SU-DHL-6 (cell line): ENCODE results near the gene DNASE1L1.

ENCODE experiments used
- H2AFZ ChIP-seq: fragments of 200-600 bp; sonication (generic); 2 replicates; pipeline ENCODE4 v1.6.1; 2014; ENCODE audit warnings: low read depth, mild to moderate bottlenecking, moderate library complexity, mixed read lengths, antibody characterized with exemption, low read length; ENCODE audit not compliant: severe bottlenecking
- H3F3A ChIP-seq: fragments of 200-600 bp; shearing (Covaris generic); 2 replicates; pipeline ENCODE4 v1.6.0; 2016; ENCODE audit warnings: antibody characterized with exemption, mild to moderate bottlenecking; ENCODE audit not compliant: insufficient read depth
- H3K27ac ChIP-seq: fragments of 200-600 bp; sonication (generic); 2 replicates; pipeline ENCODE4 v1.5.1; 2016; ENCODE audit warnings: low read depth, mild to moderate bottlenecking, low read length, moderate library complexity, mixed read lengths
- H3K27me3 ChIP-seq: fragments of 200-600 bp; sonication (generic), shearing (Covaris generic); 2 replicates; pipeline ENCODE4 v1.6.0; 2014; ENCODE audit warnings: mild to moderate bottlenecking, low read length
- H3K36me3 ChIP-seq: fragments of 200-600 bp; sonication (generic); 2 replicates; pipeline ENCODE4 v1.6.1; 2014; ENCODE audit warnings: mild to moderate bottlenecking, low read length, mixed read lengths
- H3K4me2 ChIP-seq: fragments of 300-600, 200-600 bp; shearing (Covaris generic), sonication (generic); 2 replicates; pipeline ENCODE4 v1.6.0; 2014; ENCODE audit warnings: low read length, low read depth, mild to moderate bottlenecking; ENCODE audit not compliant: poor library complexity, severe bottlenecking
- H3K4me3 ChIP-seq: fragments of 200-600 bp; sonication (generic); 2 replicates; pipeline ENCODE4 v1.5.1; 2014; ENCODE audit warnings: antibody characterized with exemption, low read length, mild to moderate bottlenecking, mixed read lengths; ENCODE audit not compliant: insufficient read depth, poor library complexity, severe bottlenecking
- H3K79me2 ChIP-seq: fragments of 200-600 bp; sonication (generic); 2 replicates; pipeline ENCODE4 v1.6.1; 2014; ENCODE audit warnings: mild to moderate bottlenecking, low read length, moderate library complexity; ENCODE audit not compliant: insufficient read depth
- H3K9ac ChIP-seq: fragments of 200-600 bp; sonication (generic); 2 replicates; pipeline ENCODE4 v1.7.0; 2014; ENCODE audit warnings: mild to moderate bottlenecking, low read length
- H3K9me2 ChIP-seq: fragments of 200-600 bp; sonication (generic); replicated peaks from 2 replicates; pipeline ENCODE4 v1.6.1; 2014; ENCODE audit warnings: low read length; ENCODE audit not compliant: insufficient read depth
- H3K9me3 ChIP-seq: fragments of 200-600 bp; sonication (generic); 2 replicates; pipeline ENCODE4 v1.6.1; 2014; ENCODE audit warnings: low read length, mixed read lengths; ENCODE audit not compliant: insufficient read depth
- H4K20me1 ChIP-seq: fragments of 200-600 bp; sonication (generic); 2 replicates; pipeline ENCODE4 v1.6.1; 2014; ENCODE audit warnings: low read depth, mild to moderate bottlenecking, antibody characterized with exemption, low read length, moderate library complexity, mixed read lengths
- CTCF ChIP-seq: fragments of 200-600 bp; sonication (generic); IDR thresholded peaks from one replicate; pipeline ENCODE4 v1.5.1; 2017; ENCODE audit warnings: antibody characterized with exemption, mild to moderate bottlenecking, low read length, moderate library complexity; ENCODE audit not compliant: insufficient read depth, poor library complexity, severe bottlenecking
- EZH2phosphoT487 ChIP-seq: fragments of 200-600 bp; sonication (generic), shearing (Covaris generic); conservative IDR thresholded peaks from 2 replicates; pipeline ENCODE4 v1.6.1; 2018; ENCODE audit warnings: mild to moderate bottlenecking, antibody characterized with exemption, low read length, moderate library complexity, mixed read lengths

Gene DNASE1L1

DNA sequence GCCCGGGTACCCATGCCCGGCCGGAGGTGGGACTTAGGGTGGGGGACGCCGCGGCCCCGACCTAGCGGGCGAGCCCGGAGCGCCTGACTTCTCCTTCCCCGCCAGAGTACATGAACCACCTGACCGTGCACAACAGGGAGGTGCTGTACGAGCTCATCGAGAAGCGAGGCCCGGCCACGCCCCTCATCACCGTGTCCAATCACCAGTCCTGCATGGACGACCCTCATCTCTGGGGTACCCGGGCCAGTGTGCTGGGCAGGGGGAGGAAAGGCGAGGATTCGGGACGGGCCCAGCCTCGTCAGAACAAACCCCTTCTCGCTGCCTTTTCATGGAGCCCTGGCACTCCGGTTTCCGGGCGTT lies 2.9 kb upstream of the DNASE1L1 start:
- 0 out of 2 replicates have a peak, but pooled peaks cover 5% of the 10 kb centered on the region for H3F3A ChIP-seq
- H3K79me2 ChIP-seq = no peaks in the 10 kb centered on the region
- peak overlapping the region; percentile 71 for H3K4me3 ChIP-seq
- TF ChIP-seq CTCF (no peak), EZH2phosphoT487 (no peak)
- H3K9ac ChIP-seq = peak overlapping the region; percentile 98
- no peaks in the 10 kb centered on the region for H3K9me2 ChIP-seq
- H3K4me2 ChIP-seq = peak overlapping the region; percentile 92
- no peaks in the 10 kb centered on the region for H4K20me1 ChIP-seq
- H2AFZ ChIP-seq = peak overlapping the region; percentile 66
- no peaks in the 10 kb centered on the region for H3K27me3 ChIP-seq
- H3K9me3 ChIP-seq = no peaks in the 10 kb centered on the region
- H3K27ac ChIP-seq = peak overlapping the region; percentile 79
- H3K36me3 ChIP-seq = no peaks in the 10 kb centered on the region

DNA sequence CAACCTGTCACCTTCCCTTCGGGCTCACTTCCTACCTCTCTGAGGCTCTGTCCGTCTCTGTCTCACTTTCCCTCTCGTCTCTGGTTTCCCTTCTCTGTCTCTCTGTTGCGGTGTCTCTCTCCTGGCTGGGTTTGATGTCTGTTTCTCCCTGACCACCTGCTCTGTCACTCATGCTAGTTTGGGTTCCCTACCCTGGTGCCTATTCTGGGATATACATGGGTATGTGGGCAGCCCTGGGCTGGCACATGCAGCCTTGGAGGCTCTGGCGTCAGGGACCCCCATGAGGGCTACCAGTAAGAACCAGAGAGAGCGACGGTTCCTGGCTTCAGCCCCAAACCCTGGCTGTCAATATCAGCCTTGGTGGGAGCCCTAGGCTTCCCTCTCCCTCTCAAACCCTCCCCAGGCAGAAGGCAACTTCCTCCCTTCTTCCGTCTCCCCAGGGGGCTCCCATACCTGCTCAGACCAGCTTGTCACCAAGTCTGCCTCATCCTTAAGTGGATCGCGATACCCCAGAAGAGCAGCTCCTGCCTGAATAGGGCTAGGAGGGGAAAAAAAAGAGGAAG lies 314 bp downstream of the DNASE1L1 start:
- no peak for TF ChIP-seq EZH2phosphoT487
- TF ChIP-seq CTCF = no peak
- Histone ChIP-seq H2AFZ (no peak overlapping the region), H3K4me2 (no peak overlapping the region), H3K79me2 (no peaks in the 10 kb centered on the region), H3K4me3 (no peak overlapping the region), H3K9me3 (no peaks in the 10 kb centered on the region), H3K27ac (no peak overlapping the region), H3F3A (0 out of 2 replicates have a peak, but pooled peaks cover 6% of the 10 kb centered on the region), H3K9me2 (no peaks in the 10 kb centered on the region), H4K20me1 (no peaks in the 10 kb centered on the region), H3K9ac (no peak overlapping the region), H3K36me3 (no peaks in the 10 kb centered on the region), H3K27me3 (no peaks in the 10 kb centered on the region)

- Histone ChIP-seq H4K20me1 (no peaks in the 10 kb centered on the region), H3K9ac (no peak overlapping the region), H3K27me3 (no peaks in the 10 kb centered on the region), H3F3A (peaks cover 31% of the 10 kb centered on the region), H3K9me2 (no peaks in the 10 kb centered on the region), H3K36me3 (peaks cover 3% of the 10 kb centered on the region; the same call in 1 of the 2 replicates), H3K79me2 (no peaks in the 10 kb centered on the region), H3K27ac (no peak overlapping the region), H3K9me3 (no peaks in the 10 kb centered on the region), H3K4me3 (no peak overlapping the region), H2AFZ (no peak overlapping the region), H3K4me2 (no peak overlapping the region)
- TF ChIP-seq EZH2phosphoT487 = no peak
- TF ChIP-seq CTCF = no peak
Observed at GRCh38 chrX:154404625-154405192, 4.3 kb downstream of the DNASE1L1 start.
